Keratinocyte (primary cell): ENCODE measurements around the gene TMEM218. TPM values are rescaled to one million over a fixed set of nuclear protein-coding genes. Genes with fewer than 3 reads are reported as not detected.

Source experiments
- DNase-seq: peaks from one replicate; pipeline ENCODE4 v3.0.0-alpha.2; 2011; ENCODE audit warnings: low read depth, missing footprints, low spot score
- FAIRE-seq: peaks from 2 replicates; lab custom pipeline; 2011; peaks lifted over from hg19 to GRCh38; lab: Jason Lieb, UNC
- H2AFZ ChIP-seq: 2 replicates; pipeline ENCODE4 v1.6.0; 2012; ENCODE audit warnings: low read length, control low read depth, inconsistent platforms; ENCODE audit not compliant: control insufficient read depth
- H3K27ac ChIP-seq: 2 replicates; pipeline ENCODE4 v1.5.1; 2011; ENCODE audit warnings: low read length; ENCODE audit not compliant: control insufficient read depth, insufficient read depth
- H3K27me3 ChIP-seq: 3 replicates; pipeline ENCODE4 v1.6.0; 2011; ENCODE audit warnings: low read length; ENCODE audit not compliant: control insufficient read depth, insufficient read depth; ENCODE audit errors: extremely low read depth
- H3K36me3 ChIP-seq, 2 experiments: 2 replicates in 1 of 2; 3 replicates in 1 of 2; pipeline ENCODE4 v1.5.1; 2011; ENCODE audit warnings: low read length in 2 of 2, mild to moderate bottlenecking in 1 of 2; ENCODE audit not compliant: control insufficient read depth in 2 of 2, insufficient read depth in 2 of 2; ENCODE audit errors: extremely low read depth in 1 of 2
- H3K4me1 ChIP-seq: 3 replicates; pipeline ENCODE4 v1.5.1; 2011; ENCODE audit warnings: low read length; ENCODE audit not compliant: control insufficient read depth, insufficient read depth; ENCODE audit errors: extremely low read depth
- H3K4me2 ChIP-seq: 3 replicates; pipeline ENCODE4 v1.6.0; 2011; ENCODE audit warnings: low read depth, low read length; ENCODE audit not compliant: control insufficient read depth, insufficient read depth; ENCODE audit errors: extremely low read depth
- H3K4me3 ChIP-seq, 3 experiments: fragments of 200-600 bp in 1 of 3; sonication (generic) in 1 of 3; 2 replicates in 2 of 3; 3 replicates in 1 of 3; pipeline ENCODE4 v1.5.1; 2011 to 2016; ENCODE audit warnings: low read length in 3 of 3, mild to moderate bottlenecking in 3 of 3, control low read depth in 2 of 3, inconsistent platforms in 1 of 3, low read depth in 1 of 3, mixed read lengths in 1 of 3, mixed run types in 1 of 3, moderate library complexity in 1 of 3; ENCODE audit not compliant: control insufficient read depth in 2 of 3, insufficient read depth in 2 of 3; ENCODE audit errors: extremely low read depth in 1 of 3
- H3K79me2 ChIP-seq: 2 replicates; pipeline ENCODE4 v1.6.0; 2012; ENCODE audit warnings: low read length; ENCODE audit not compliant: control insufficient read depth, insufficient read depth
- H3K9ac ChIP-seq: 3 replicates; pipeline ENCODE4 v1.6.0; 2011; ENCODE audit warnings: low read length; ENCODE audit not compliant: control insufficient read depth, insufficient read depth; ENCODE audit errors: extremely low read depth
- H3K9me1 ChIP-seq: 3 replicates; pipeline ENCODE4 v1.6.0; 2011; ENCODE audit warnings: low read length; ENCODE audit not compliant: control insufficient read depth, insufficient read depth; ENCODE audit errors: extremely low read depth
- H3K9me3 ChIP-seq: 2 replicates; pipeline ENCODE4 v1.5.1; 2012; ENCODE audit warnings: low read depth, low read length; ENCODE audit not compliant: control insufficient read depth
- H4K20me1 ChIP-seq: 3 replicates; pipeline ENCODE4 v1.6.0; 2011; ENCODE audit warnings: low read length; ENCODE audit not compliant: control insufficient read depth, insufficient read depth; ENCODE audit errors: extremely low read depth
- EZH2 ChIP-seq: IDR thresholded peaks from one replicate; pipeline ENCODE4 v1.6.1; 2012; ENCODE audit warnings: inconsistent platforms, mild to moderate bottlenecking, low read length, moderate library complexity
- dilution Hi-C: fragments of 300-500 bp; cut with MboI; formaldehyde crosslinking; loops from one replicate; pipeline ENCODE4 v1.7.0; 2020; ENCODE audit warnings: low sequenced_read_pairs; ENCODE audit not compliant: extremely low pct_ligation_motif_present
- polyA plus RNA-seq, 5 experiments: library from polyadenylated mRNA; depleted of rRNA in 3 of 5; stranded (reverse) in 3 of 5; stranded (forward) in 1 of 5; unstranded in 1 of 5; fragments of >200 nt; gene quantifications; 1 replicate in 1 of 5; 2 replicates in 3 of 5; 3 replicates in 1 of 5; pipeline versions ENCODE4 v1.2.1 to v1.2.3, GENCODE V29; 2011 to 2012; ENCODE audit warnings: missing spikeins in 2 of 5, low read depth in 1 of 5, low replicate concordance in 1 of 5
- TF ChIP-seq, protein P1 (sequence below), 3 experiments: IDR thresholded peaks in 1 of 3; conservative IDR thresholded peaks in 1 of 3; optimal IDR thresholded peaks in 1 of 3; 2 replicates in 2 of 3; 3 replicates in 1 of 3; pipeline versions ENCODE3 to v1.5.1; 2011; ENCODE audit warnings: low read length in 3 of 3, mild to moderate bottlenecking in 3 of 3, moderate library complexity in 2 of 3, control low read depth in 1 of 3, inconsistent platforms in 1 of 3; ENCODE audit not compliant: insufficient read depth in 2 of 3; ENCODE audit errors: extremely low read depth in 1 of 3

TMEM218 gene
- polyA plus RNA-seq, 1 donor (not counting 4 experiments of a cell fraction or from before 2014, with no cell fraction given) = 34.2 TPM

- H3K9me1 ChIP-seq = no peaks in the 10 kb centered on the region
- no peak overlapping the region for H3K4me3 ChIP-seq
- no peaks in the 10 kb centered on the region for H3K36me3 ChIP-seq
- H3K27me3 ChIP-seq = peaks cover 8% of the 10 kb centered on the region
- DNase-seq (no peak), FAIRE-seq (no peak)
- no peaks in the 10 kb centered on the region for H4K20me1 ChIP-seq
- no peak overlapping the region for H3K27ac ChIP-seq
- dilution Hi-C loops = no loop called here
- H3K79me2 ChIP-seq = no peaks in the 10 kb centered on the region
- TF ChIP-seq, protein P1, sequence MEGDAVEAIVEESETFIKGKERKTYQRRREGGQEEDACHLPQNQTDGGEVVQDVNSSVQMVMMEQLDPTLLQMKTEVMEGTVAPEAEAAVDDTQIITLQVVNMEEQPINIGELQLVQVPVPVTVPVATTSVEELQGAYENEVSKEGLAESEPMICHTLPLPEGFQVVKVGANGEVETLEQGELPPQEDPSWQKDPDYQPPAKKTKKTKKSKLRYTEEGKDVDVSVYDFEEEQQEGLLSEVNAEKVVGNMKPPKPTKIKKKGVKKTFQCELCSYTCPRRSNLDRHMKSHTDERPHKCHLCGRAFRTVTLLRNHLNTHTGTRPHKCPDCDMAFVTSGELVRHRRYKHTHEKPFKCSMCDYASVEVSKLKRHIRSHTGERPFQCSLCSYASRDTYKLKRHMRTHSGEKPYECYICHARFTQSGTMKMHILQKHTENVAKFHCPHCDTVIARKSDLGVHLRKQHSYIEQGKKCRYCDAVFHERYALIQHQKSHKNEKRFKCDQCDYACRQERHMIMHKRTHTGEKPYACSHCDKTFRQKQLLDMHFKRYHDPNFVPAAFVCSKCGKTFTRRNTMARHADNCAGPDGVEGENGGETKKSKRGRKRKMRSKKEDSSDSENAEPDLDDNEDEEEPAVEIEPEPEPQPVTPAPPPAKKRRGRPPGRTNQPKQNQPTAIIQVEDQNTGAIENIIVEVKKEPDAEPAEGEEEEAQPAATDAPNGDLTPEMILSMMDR (optimal IDR thresholded peaks at IDR 0.05 in 1 of 3, IDR thresholded peaks at IDR 0.05 in 1 of 3, conservative IDR thresholded peaks at IDR 0.05 in 1 of 3; ENCODE audit: extremely low read depth in 1 of 3, insufficient read depth in 2 of 3, low read length in 3 of 3) = no peak
- TF ChIP-seq EZH2 = no peak
- H3K4me1 ChIP-seq = no peaks in the 10 kb centered on the region
- no peak overlapping the region for H2AFZ ChIP-seq
- H3K9me3 ChIP-seq = no peaks in the 10 kb centered on the region
- no peak overlapping the region for H3K9ac ChIP-seq
- H3K4me2 ChIP-seq = no peak overlapping the region
Measured at GRCh38 chr11:125157118-125157733, 45.8 kb upstream of the TMEM218 start.

- dilution Hi-C loops = no loop called here
- no peaks in the 10 kb centered on the region for H3K9me3 ChIP-seq
- no peaks in the 10 kb centered on the region for H3K4me1 ChIP-seq
- no peak overlapping the region for H2AFZ ChIP-seq
- H3K27ac ChIP-seq = no peak overlapping the region
- H3K27me3 ChIP-seq = peaks cover 8% of the 10 kb centered on the region
- FAIRE-seq = no peak
- no peaks in the 10 kb centered on the region for H3K79me2 ChIP-seq
- H3K4me3 ChIP-seq = no peak overlapping the region
- DNase-seq = no peak
- no peak overlapping the region for H3K9ac ChIP-seq
- TF ChIP-seq, protein P1 (optimal IDR thresholded peaks at IDR 0.05 in 1 of 3, IDR thresholded peaks at IDR 0.05 in 1 of 3, conservative IDR thresholded peaks at IDR 0.05 in 1 of 3; ENCODE audit: extremely low read depth in 1 of 3, insufficient read depth in 2 of 3, low read length in 3 of 3) = no peak
- no peak for TF ChIP-seq EZH2
- H3K4me2 ChIP-seq = no peak overlapping the region
- H4K20me1 ChIP-seq = no peaks in the 10 kb centered on the region
- H3K9me1 ChIP-seq = no peaks in the 10 kb centered on the region
- H3K36me3 ChIP-seq = no peaks in the 10 kb centered on the region
Measured at GRCh38 chr11:125156346-125157117, 45.1 kb upstream of the TMEM218 start.
